K562 treated with DMSO at 1 percent for 24 hours (cell line): ENCODE results near the gene DQX1. TPM values are rescaled to one million over a fixed set of nuclear protein-coding genes. Genes with fewer than 3 reads are reported as not detected.

Source experiments
- total RNA-seq: library from RNA; unstranded; fragments of 300-600 nt; gene quantifications from 2 replicates; pipeline ENCODE4 v1.2.3, GENCODE V29; 2022; ENCODE audit warnings: low read depth; ENCODE audit not compliant: insufficient read depth

The DQX1 gene
- not detected in 2 replicates for total RNA-seq

GRCh38 chr2:74525717-74526648 lies at the start of gene DQX1:
Gene DQX1, minus strand, starts transcription at chr2:74526231. Its CDS starts 502 bp downstream, at chr2:74525729.

GRCh38 chr2:74553892-74554819 lies 28.1 kb upstream of the DQX1 start, which contains the start of the genes DOK1 and LOXL3:
Gene DOK1, plus strand, starts transcription at chr2:74554720. Its CDS starts 35 bp downstream, at chr2:74554755.
Gene LOXL3, minus strand, starts transcription at chr2:74553942. Its CDS starts 1,308 bp downstream, at chr2:74552634.

GRCh38 chr2:74529357-74530238 lies 3.6 kb upstream of the DQX1 start, which contains the start of the genes AUP1 and HTRA2:
Gene AUP1, minus strand, starts transcription at chr2:74529706. Its CDS starts 77 bp downstream, at chr2:74529629.
Gene HTRA2, plus strand, starts transcription at chr2:74529933. Its CDS starts 74 bp downstream, at chr2:74530007.

GRCh38 chr2:74514368-74515270 lies 11.4 kb downstream of the DQX1 start, which contains the start of gene TLX2:
Gene TLX2, plus strand, starts transcription at chr2:74514450. Its CDS starts 357 bp downstream, at chr2:74514807.

GRCh38 chr2:74507145-74507925 lies 18.7 kb downstream of the DQX1 start, which contains the start of gene PCGF1:
Gene PCGF1, minus strand, starts transcription at chr2:74507695. Its CDS starts 27 bp downstream, at chr2:74507668.

GRCh38 chr2:74499267-74499939 lies 26.6 kb downstream of the DQX1 start, which contains the start of gene LBX2:
Gene LBX2, minus strand, starts transcription at chr2:74499603. Its CDS starts 66 bp downstream, at chr2:74499537.

GRCh38 chr2:74482801-74483674 lies 43.0 kb downstream of the DQX1 start, which contains the start of the genes CCDC142 and TTC31:
Gene CCDC142, minus strand, starts transcription at chr2:74482998. Its CDS starts 161 bp downstream, at chr2:74482837.
Gene TTC31, plus strand, starts transcription at chr2:74483081. Its CDS starts 15 bp downstream, at chr2:74483096.

GRCh38 chr2:74472086-74472944 lies 53.7 kb downstream of the DQX1 start, which contains the start of gene MRPL53:
Gene MRPL53, minus strand, starts transcription at chr2:74472680. Its CDS starts 20 bp downstream, at chr2:74472660.

Other genes with a start within 250 kb of the DQX1 start
- gene SLC4A5, start 182.8 kb downstream of the DQX1 start, total RNA-seq: 1.1 and 1.4 TPM in 2 replicates
- 94.7 and 97.8 TPM in 2 replicates for gene DCTN1, start 145.9 kb downstream of the DQX1 start, total RNA-seq
- gene C2orf81, start 104.6 kb downstream of the DQX1 start, total RNA-seq: 1.5 and 1.9 TPM in 2 replicates
- gene WDR54, start 104.5 kb downstream of the DQX1 start, total RNA-seq: 33.5 and 34.9 TPM in 2 replicates
- 7.8 and 9.6 TPM in 2 replicates for gene RTKN, start 84.3 kb downstream of the DQX1 start, total RNA-seq
- 8.9 and 9.7 TPM in 2 replicates for gene INO80B, start 71.1 kb downstream of the DQX1 start, total RNA-seq
- gene WBP1, start 67.8 kb downstream of the DQX1 start, total RNA-seq: 62.0 and 81.7 TPM in 2 replicates
- gene MOGS, start 60.8 kb downstream of the DQX1 start, total RNA-seq: 78.8 and 82.8 TPM in 2 replicates
- 77.4 and 89.1 TPM in 2 replicates for gene MRPL53, start 53.6 kb downstream of the DQX1 start, total RNA-seq
- gene CCDC142, start 43.2 kb downstream of the DQX1 start, total RNA-seq: 8.3 and 9.2 TPM in 2 replicates
- 16.8 and 18.6 TPM in 2 replicates for gene TTC31, start 43.1 kb downstream of the DQX1 start, total RNA-seq
- gene LBX2, start 26.6 kb downstream of the DQX1 start, total RNA-seq: 14.9 and 16.7 TPM in 2 replicates
- gene PCGF1, start 18.5 kb downstream of the DQX1 start, total RNA-seq: 21.4 and 28.6 TPM in 2 replicates
- gene TLX2, start 11.8 kb downstream of the DQX1 start, total RNA-seq: 0.24 TPM in 1 of 2 replicates, not detected in the other
- gene AUP1, start 3.5 kb upstream of the DQX1 start, total RNA-seq: 156 and 160 TPM in 2 replicates
- gene HTRA2, start 3.7 kb upstream of the DQX1 start, total RNA-seq: 71.6 and 75.8 TPM in 2 replicates
- gene LOXL3, start 27.7 kb upstream of the DQX1 start, total RNA-seq: 0.57 and 0.78 TPM in 2 replicates
- 49.2 and 53.4 TPM in 2 replicates for gene DOK1, start 28.5 kb upstream of the DQX1 start, total RNA-seq
- gene M1AP, start 122.1 kb upstream of the DQX1 start, total RNA-seq: 0.27 TPM in 1 of 2 replicates, not detected in the other
- 8.2 and 9.2 TPM in 2 replicates for gene SEMA4F, start 128.0 kb upstream of the DQX1 start, total RNA-seq